K562 (cell line): ENCODE data around the gene PPIA. TPM values are rescaled to one million over a fixed set of nuclear protein-coding genes. Genes with fewer than 3 reads are reported as not detected.

Experiments used
- CBX3 ChIP-seq, 2 experiments: IDR thresholded peaks; 1 replicate in 1 of 2; 2 replicates in 1 of 2; pipeline ENCODE4 v1.6.1; 2012; ENCODE audit warnings: inconsistent platforms in 2 of 2, low read length in 2 of 2, borderline replicate concordance in 1 of 2, control low read depth in 1 of 2
- EP300 ChIP-seq: IDR thresholded peaks from 2 replicates; pipeline ENCODE4 v1.6.1; 2012; ENCODE audit warnings: low read length, improper control_type of control experiment
- FOS ChIP-seq: IDR thresholded peaks from 3 replicates; pipeline ENCODE4 v1.6.1; 2011; ENCODE audit not compliant: insufficient read length; ENCODE audit errors: extremely low read depth
- FOXM1 ChIP-seq, 2 experiments: fragments of 450-650 bp in 1 of 2; sonication (generic) in 1 of 2; formaldehyde crosslinking in 1 of 2; IDR thresholded peaks; 2 replicates each; pipeline versions ENCODE4 v1.6.1 to v1.9.0; 2017 to 2022; ENCODE audit warnings: low read depth in 2 of 2, mild to moderate bottlenecking in 2 of 2, missing genetic modification reagents in 1 of 2, moderate library complexity in 1 of 2
- NR2C1 ChIP-seq, 2 experiments: fragments of 450-650 bp; IDR thresholded peaks; 2 replicates each; pipeline ENCODE4 v1.6.1; 2017; ENCODE audit warnings: mild to moderate bottlenecking in 2 of 2, antibody characterized with exemption in 1 of 2, inconsistent platforms in 1 of 2, missing compliant biosample characterization in 1 of 2, missing genetic modification characterization in 1 of 2
- POLR2G ChIP-seq: fragments of 200-400 bp; formaldehyde crosslinking; IDR thresholded peaks from 2 replicates; pipeline ENCODE4 v1.6.1; 2017; ENCODE audit warnings: low read depth, mild to moderate bottlenecking, antibody characterized with exemption, low read length, moderate library complexity
- RBM25 ChIP-seq: fragments of 200-400 bp; formaldehyde crosslinking; IDR thresholded peaks from 2 replicates; pipeline ENCODE4 v1.6.1; 2018; ENCODE audit warnings: low read length, low read depth, moderate library complexity; ENCODE audit not compliant: severe bottlenecking
- RCOR1 ChIP-seq, 2 experiments: IDR thresholded peaks; 2 replicates each; pipeline ENCODE4 v1.6.1; 2012; ENCODE audit warnings: low read depth in 2 of 2, low read length in 2 of 2, borderline replicate concordance in 1 of 2, improper control_type of control experiment in 1 of 2
- SAP30 ChIP-seq: fragments of 200-600 bp; sonication (generic); IDR thresholded peaks from 2 replicates; pipeline ENCODE4 v1.6.1; 2012; ENCODE audit warnings: borderline replicate concordance, low read depth, mild to moderate bottlenecking, moderate library complexity, low read length, control low read depth, inconsistent platforms; ENCODE audit not compliant: insufficient read depth, poor library complexity, severe bottlenecking
- SLC30A9 ChIP-seq: fragments of 250-450 bp; sonication (Bioruptor Pico); IDR thresholded peaks from 2 replicates; pipeline ENCODE4 v1.8.0; 2022; ENCODE audit warnings: mild to moderate bottlenecking, moderate library complexity
- SMAD1 ChIP-seq: fragments of 150-350 bp; IDR thresholded peaks from 2 replicates; pipeline ENCODE4 v1.6.1; 2014; ENCODE audit warnings: low read length, low read depth; ENCODE audit not compliant: partially characterized antibody
- SNIP1 ChIP-seq: fragments of 450-650 bp; IDR thresholded peaks from 2 replicates; pipeline ENCODE4 v1.7.1; 2017; ENCODE audit warnings: low read depth, mild to moderate bottlenecking
- ZC3H4 ChIP-seq: sonication (generic); formaldehyde crosslinking; IDR thresholded peaks from 2 replicates; pipeline ENCODE4 v1.9.0; 2021; ENCODE audit warnings: missing genetic modification reagents, borderline replicate concordance
- ZNF134 ChIP-seq: fragments of 250-450 bp; sonication (Bioruptor Pico); conservative IDR thresholded peaks from 2 replicates; pipeline ENCODE4 v1.4.0; 2020
- ZNF232 ChIP-seq: sonication (generic); formaldehyde crosslinking; IDR thresholded peaks from 2 replicates; pipeline ENCODE4 v1.8.0; 2022; ENCODE audit warnings: mild to moderate bottlenecking, missing genetic modification reagents
- ZNF263 ChIP-seq: sonication (generic); formaldehyde crosslinking; IDR thresholded peaks from 2 replicates; pipeline ENCODE4 v1.8.0; 2022; ENCODE audit warnings: mild to moderate bottlenecking, missing genetic modification reagents, borderline replicate concordance
- ZNF764 ChIP-seq: fragments of 250-450 bp; sonication (Bioruptor Pico); IDR thresholded peaks from 2 replicates; pipeline ENCODE4 v1.4.0; 2020; ENCODE audit warnings: low read depth, mild to moderate bottlenecking, moderate library complexity
- ZSCAN32 ChIP-seq: fragments of 450-650 bp; formaldehyde crosslinking; IDR thresholded peaks from 2 replicates; pipeline ENCODE4 v1.4.0; 2020; ENCODE audit warnings: mild to moderate bottlenecking, moderate library complexity
- polyA plus RNA-seq, 8 experiments: library from polyadenylated mRNA; depleted of rRNA in 4 of 8; stranded (reverse) in 5 of 8; unstranded in 3 of 8; fragments of >200 nt; fragmentation: Nextera tagmentation in 2 of 8; fragmentation: Illumina TruSeq in 1 of 8; extraction: Ambion mirVana in 2 of 8; extraction: Trizol in 1 of 8; gene quantifications; 2 replicates each; pipeline versions ENCODE4 v1.2.1 to v1.2.3, GENCODE V29; 2011 to 2014; ENCODE audit warnings: inconsistent platforms in 1 of 8, missing spikeins in 1 of 8
- total RNA-seq, 7 experiments: library from RNA; depleted of rRNA in 6 of 7; stranded (reverse); fragments of >200 nt in 6 of 7; fragmentation: Illumina TruSeq in 2 of 7; extraction: Trizol in 2 of 7; gene quantifications; 2 replicates each; pipeline versions ENCODE4 v1.2.1 to v1.2.3, GENCODE V29; 2011 to 2021; ENCODE audit warnings: low replicate concordance in 1 of 7
- TF ChIP-seq, protein P1 (sequence below): sonication (generic); formaldehyde crosslinking; IDR thresholded peaks from 2 replicates; pipeline ENCODE4 v1.8.0; 2022; ENCODE audit warnings: mild to moderate bottlenecking, missing genetic modification reagents
- TF ChIP-seq, protein P2 (sequence below): IDR thresholded peaks from 2 replicates; pipeline ENCODE4 v1.6.1; 2012; ENCODE audit warnings: low read depth, low read length, improper control_type of control experiment, borderline replicate concordance
- TF ChIP-seq, protein P3 (sequence below): fragments of 450-650 bp; IDR thresholded peaks from 2 replicates; pipeline ENCODE4 v1.6.1; 2016; ENCODE audit warnings: antibody characterized with exemption
- TF ChIP-seq, protein P4 (sequence below): fragments of 200-800 bp; sonication (Bioruptor generic); IDR thresholded peaks from 2 replicates; pipeline ENCODE4 v1.6.1; 2017; ENCODE audit warnings: missing genetic modification characterization, missing compliant biosample characterization

PPIA gene
- total and polyA plus RNA-seq, 9 of the 15 experiments (the other 6 are each of a cell fraction or from before 2014, with no cell fraction given) = 2,583 to 7,504 (median 3,973) TPM

DNA sequence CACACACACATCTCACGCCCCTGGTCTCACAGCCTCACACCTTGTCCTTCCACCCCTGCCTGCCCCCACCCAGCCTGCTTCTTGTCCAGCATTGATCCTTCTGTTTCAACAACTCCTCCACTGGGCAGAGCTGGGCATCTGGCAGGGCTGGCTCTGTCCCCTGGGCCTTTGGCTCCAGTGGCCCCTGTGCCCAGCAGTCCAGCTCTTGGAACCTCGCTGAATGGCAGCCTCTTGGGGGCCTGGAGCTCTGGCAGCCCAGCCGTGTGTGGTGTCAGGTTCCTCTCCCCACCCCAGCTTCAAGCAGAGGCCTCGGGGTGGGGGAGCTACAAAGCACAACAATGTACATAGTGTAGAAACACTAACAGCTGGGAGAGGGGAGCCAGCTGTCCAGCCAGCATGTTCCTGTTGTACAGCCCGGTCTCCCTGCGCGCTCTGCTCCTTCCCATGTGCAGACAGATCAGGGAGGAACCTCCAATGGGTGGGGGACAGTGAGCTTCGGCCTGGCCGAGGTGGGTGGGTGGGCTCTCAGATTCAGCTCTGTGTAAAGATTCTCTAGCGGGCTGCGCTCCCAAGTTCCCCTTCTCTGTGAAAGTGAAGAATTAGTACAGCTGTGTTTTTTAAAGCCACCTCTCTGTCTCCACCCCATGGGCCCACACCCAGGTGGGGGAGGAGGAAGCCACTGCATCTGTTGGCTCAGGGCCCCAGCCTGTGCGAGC, 28.4 kb upstream of the PPIA start (continued):
- TF ChIP-seq ZC3H4 (CRISPR knock-in tag) (no peak), FOS (no peak), ZNF263 (CRISPR knock-in tag) (no peak), SAP30 (peak; percentile 60), SMAD1 (no peak), ZNF232 (CRISPR knock-in tag) (no peak), RBM25 (no peak), NR2C1 (IDR thresholded peaks at IDR 0.05) (no peak), NR2C1 (tag; IDR thresholded peaks at IDR 0.05) (no peak), EP300 (no peak), SNIP1 (peak; percentile 21; the same call in 1 of the 2 replicates), FOXM1 (IDR thresholded peaks at IDR 0.05; ENCODE audit: low read depth) (no peak), FOXM1 (CRISPR knock-in tag; IDR thresholded peaks at IDR 0.05; ENCODE audit: low read depth) (no peak), SLC30A9 (CRISPR knock-in tag) (no peak), POLR2G (0 out of 2 replicates have a peak, but pooled peaks have one; percentile 9), ZSCAN32 (CRISPR knock-in tag) (no peak), CBX3 (IDR thresholded peaks at IDR 0.05; ENCODE audit: borderline replicate concordance in 1 of 2, low read length in 2 of 2) (no peak), ZNF764 (no peak), RCOR1 (IDR thresholded peaks at IDR 0.05; ENCODE audit: borderline replicate concordance in 1 of 2, low read depth in 2 of 2, low read length in 2 of 2) (peak in 1 of 2 experiments; percentile 43; a peak in 1 of 4 replicates), ZNF134 (no peak)
- TF ChIP-seq, protein P1, sequence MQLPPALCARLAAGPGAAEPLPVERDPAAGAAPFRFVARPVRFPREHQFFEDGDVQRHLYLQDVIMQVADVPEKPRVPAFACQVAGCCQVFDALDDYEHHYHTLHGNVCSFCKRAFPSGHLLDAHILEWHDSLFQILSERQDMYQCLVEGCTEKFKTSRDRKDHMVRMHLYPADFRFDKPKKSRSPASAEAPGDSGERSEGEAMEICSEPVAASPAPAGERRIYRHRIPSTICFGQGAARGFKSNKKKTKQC (CRISPR knock-in tag) = no peak
- TF ChIP-seq, protein P2, sequence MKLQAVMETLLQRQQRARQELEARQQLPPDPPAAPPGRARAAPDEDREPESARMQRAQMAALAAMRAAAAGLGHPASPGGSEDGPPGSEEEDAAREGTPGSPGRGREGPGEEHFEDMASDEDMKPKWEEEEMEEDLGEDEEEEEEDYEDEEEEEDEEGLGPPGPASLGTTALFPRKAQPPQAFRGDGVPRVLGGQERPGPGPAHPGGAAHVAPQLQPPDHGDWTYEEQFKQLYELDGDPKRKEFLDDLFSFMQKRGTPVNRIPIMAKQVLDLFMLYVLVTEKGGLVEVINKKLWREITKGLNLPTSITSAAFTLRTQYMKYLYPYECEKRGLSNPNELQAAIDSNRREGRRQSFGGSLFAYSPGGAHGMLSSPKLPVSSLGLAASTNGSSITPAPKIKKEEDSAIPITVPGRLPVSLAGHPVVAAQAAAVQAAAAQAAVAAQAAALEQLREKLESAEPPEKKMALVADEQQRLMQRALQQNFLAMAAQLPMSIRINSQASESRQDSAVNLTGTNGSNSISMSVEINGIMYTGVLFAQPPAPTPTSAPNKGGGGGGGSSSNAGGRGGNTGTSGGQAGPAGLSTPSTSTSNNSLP = no peak
- TF ChIP-seq, protein P3, sequence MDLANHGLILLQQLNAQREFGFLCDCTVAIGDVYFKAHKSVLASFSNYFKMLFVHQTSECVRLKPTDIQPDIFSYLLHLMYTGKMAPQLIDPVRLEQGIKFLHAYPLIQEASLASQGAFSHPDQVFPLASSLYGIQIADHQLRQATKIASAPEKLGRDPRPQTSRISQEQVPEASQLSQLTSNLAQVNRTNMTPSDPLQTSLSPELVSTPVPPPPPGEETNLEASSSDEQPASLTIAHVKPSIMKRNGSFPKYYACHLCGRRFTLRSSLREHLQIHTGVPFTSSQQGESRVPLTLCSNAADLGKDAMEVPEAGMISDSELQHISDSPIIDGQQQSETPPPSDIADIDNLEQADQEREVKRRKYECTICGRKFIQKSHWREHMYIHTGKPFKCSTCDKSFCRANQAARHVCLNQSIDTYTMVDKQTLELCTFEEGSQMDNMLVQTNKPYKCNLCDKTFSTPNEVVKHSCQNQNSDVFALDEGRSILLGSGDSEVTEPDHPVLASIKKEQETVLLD = no peak
- TF ChIP-seq, protein P4, sequence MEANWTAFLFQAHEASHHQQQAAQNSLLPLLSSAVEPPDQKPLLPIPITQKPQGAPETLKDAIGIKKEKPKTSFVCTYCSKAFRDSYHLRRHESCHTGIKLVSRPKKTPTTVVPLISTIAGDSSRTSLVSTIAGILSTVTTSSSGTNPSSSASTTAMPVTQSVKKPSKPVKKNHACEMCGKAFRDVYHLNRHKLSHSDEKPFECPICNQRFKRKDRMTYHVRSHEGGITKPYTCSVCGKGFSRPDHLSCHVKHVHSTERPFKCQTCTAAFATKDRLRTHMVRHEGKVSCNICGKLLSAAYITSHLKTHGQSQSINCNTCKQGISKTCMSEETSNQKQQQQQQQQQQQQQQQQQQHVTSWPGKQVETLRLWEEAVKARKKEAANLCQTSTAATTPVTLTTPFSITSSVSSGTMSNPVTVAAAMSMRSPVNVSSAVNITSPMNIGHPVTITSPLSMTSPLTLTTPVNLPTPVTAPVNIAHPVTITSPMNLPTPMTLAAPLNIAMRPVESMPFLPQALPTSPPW (CRISPR knock-in tag) = peak; percentile 46; the same call in 1 of the 2 replicates
